Hepatocyte (in vitro differentiated cells): Measurements from ENCODE around the gene FNDC3B. TPM values are rescaled to one million over a fixed set of nuclear protein-coding genes. Genes with fewer than 3 reads are reported as not detected.
"Not testable (repeated sequence)": the region's sequence is repeated elsewhere in the genome, so short reads cannot be mapped to it uniquely, and the experiment has no call there.

Experiments used
- DNase-seq: peaks from one replicate; pipeline ENCODE4 v3.0.0-alpha.2; 2016; ENCODE audit warnings: low spot score
- H2AFZ ChIP-seq: fragments of 200-600 bp; sonication (generic); 2 replicates; pipeline ENCODE4 v1.6.0; 2016; ENCODE audit warnings: antibody characterized with exemption, mild to moderate bottlenecking
- H3K27ac ChIP-seq: fragments of 200-600 bp; sonication (generic); 2 replicates; pipeline ENCODE4 v1.5.1; 2016; ENCODE audit warnings: mild to moderate bottlenecking
- H3K27me3 ChIP-seq: fragments of 200-600 bp; sonication (generic); 2 replicates; pipeline ENCODE4 v1.6.1; 2016
- H3K36me3 ChIP-seq: fragments of 200-600 bp; sonication (generic); replicated peaks from 2 replicates; pipeline ENCODE4 v1.5.1; 2016; ENCODE audit warnings: low read depth; ENCODE audit not compliant: insufficient read depth
- H3K4me1 ChIP-seq: fragments of 200-600 bp; sonication (generic); 2 replicates; pipeline ENCODE4 v1.5.1; 2016; ENCODE audit warnings: mild to moderate bottlenecking, moderate library complexity; ENCODE audit not compliant: insufficient read depth
- H3K4me2 ChIP-seq: fragments of 200-600 bp; sonication (generic); 2 replicates; pipeline ENCODE4 v1.6.0; 2016
- H3K4me3 ChIP-seq: fragments of 200-600 bp; sonication (generic); 2 replicates; pipeline ENCODE4 v1.5.1; 2016; ENCODE audit warnings: mild to moderate bottlenecking
- H3K79me2 ChIP-seq: fragments of 200-600 bp; sonication (generic); 2 replicates; pipeline ENCODE4 v1.6.0; 2017; ENCODE audit warnings: mild to moderate bottlenecking
- H3K9me2 ChIP-seq: fragments of 200-600 bp; sonication (generic); replicated peaks from 2 replicates; pipeline ENCODE4 v1.6.0; 2017; ENCODE audit warnings: mild to moderate bottlenecking; ENCODE audit not compliant: insufficient read depth
- H3K9me3 ChIP-seq: fragments of 200-600 bp; sonication (generic); 2 replicates; pipeline ENCODE4 v1.5.1; 2016; ENCODE audit warnings: low read depth, mild to moderate bottlenecking
- H4K20me1 ChIP-seq: fragments of 200-600 bp; sonication (generic); 2 replicates; pipeline ENCODE4 v1.6.0; 2016; ENCODE audit warnings: mild to moderate bottlenecking; ENCODE audit not compliant: insufficient read depth, poor library complexity, severe bottlenecking
- CTCF ChIP-seq: fragments of 200-600 bp; sonication (generic); IDR thresholded peaks from 2 replicates; pipeline ENCODE4 v1.5.1; 2016; ENCODE audit warnings: antibody characterized with exemption, mild to moderate bottlenecking; ENCODE audit not compliant: poor library complexity
- EZH2 ChIP-seq: fragments of 200-600 bp; sonication (generic); IDR thresholded peaks from 2 replicates; pipeline ENCODE4 v1.6.1; 2016; ENCODE audit warnings: antibody characterized with exemption, mild to moderate bottlenecking, borderline replicate concordance
- EZH2phosphoT487 ChIP-seq: fragments of 200-600 bp; sonication (generic); IDR thresholded peaks from one replicate; pipeline ENCODE4 v1.6.1; 2018; ENCODE audit warnings: antibody characterized with exemption, mild to moderate bottlenecking, low read depth, moderate library complexity; ENCODE audit not compliant: unreplicated experiment, severe bottlenecking
- WGBS: methylation state at CpG from one replicate; pipeline ENCODE4 v1.1.6; 2016; ENCODE audit warnings: low lambda C conversion rate; ENCODE audit errors: missing lambda C conversion rate; 5-methylcytosine and 5-hydroxymethylcytosine counted together
- polyA plus RNA-seq: library from polyadenylated mRNA; unstranded; fragments of >200 nt; fragmentation: Nextera tagmentation; extraction: Ambion mirVana; gene quantifications from 2 replicates; pipeline ENCODE4 v1.2.1, GENCODE V29; 2016
- total RNA-seq: library from RNA; depleted of rRNA; stranded (reverse); fragments of >200 nt; gene quantifications from 2 replicates; pipeline ENCODE4 v1.2.3, GENCODE V29; 2014

FNDC3B gene
- total and polyA plus RNA-seq, 2 experiments from 2014 or later, result 61.2 to 113 TPM

- Histone ChIP-seq H3K4me2 (no peak overlapping the region), H3K27me3 (no peaks in the 10 kb centered on the region), H4K20me1 (no peaks in the 10 kb centered on the region), H3K79me2 (peaks cover 7% of the 10 kb centered on the region), H3K9me2 (no peaks in the 10 kb centered on the region), H3K4me3 (no peak overlapping the region), H3K36me3 (no peaks in the 10 kb centered on the region), H3K27ac (no peak overlapping the region), H3K9me3 (no peaks in the 10 kb centered on the region), H3K4me1 (no peaks in the 10 kb centered on the region), H2AFZ (no peak overlapping the region)
- WGBS, result over 99% methylated on average over 3 of the region's 3 CpGs
- TF ChIP-seq CTCF, result no peak
- TF ChIP-seq EZH2phosphoT487, result no peak
- TF ChIP-seq EZH2, result no peak
- DNase-seq, result no peak
Measured at GRCh38 chr3:172364374-172365027, 325.1 kb downstream of the FNDC3B start.

- H3K9me2 ChIP-seq, result no peaks in the 10 kb centered on the region
- H3K27me3 ChIP-seq, result no peaks in the 10 kb centered on the region
- DNase-seq, result no peak
- H3K4me2 ChIP-seq, result no peak overlapping the region
- no peaks in the 10 kb centered on the region for H3K9me3 ChIP-seq
- TF ChIP-seq CTCF (no peak), EZH2phosphoT487 (no peak), EZH2 (no peak)
- no peak overlapping the region for H2AFZ ChIP-seq
- no peak overlapping the region for H3K4me3 ChIP-seq
- no peak overlapping the region for H3K27ac ChIP-seq
- H3K36me3 ChIP-seq, result no peaks in the 10 kb centered on the region
- H4K20me1 ChIP-seq, result no peaks in the 10 kb centered on the region
- peaks cover 5% of the 10 kb centered on the region for H3K79me2 ChIP-seq
- 97% methylated on average over 3 of the region's 3 CpGs for WGBS
- H3K4me1 ChIP-seq, result no peaks in the 10 kb centered on the region
Measured at GRCh38 chr3:172365028-172365567, 325.7 kb downstream of the FNDC3B start.

- no peak overlapping the region for H2AFZ ChIP-seq
- no peak overlapping the region for H3K4me3 ChIP-seq
- H3K9me2 ChIP-seq, result no peaks in the 10 kb centered on the region
- no peaks in the 10 kb centered on the region for H3K36me3 ChIP-seq
- no peak for DNase-seq
- H3K27ac ChIP-seq, result peak overlapping the region; percentile 15
- 55% methylated on average over 9 of the region's 9 CpGs for WGBS
- H3K4me2 ChIP-seq, result no peak overlapping the region
- TF ChIP-seq CTCF (no peak), EZH2 (no peak), EZH2phosphoT487 (no peak)
- no peaks in the 10 kb centered on the region for H3K27me3 ChIP-seq
- no peaks in the 10 kb centered on the region for H3K9me3 ChIP-seq
- no peaks in the 10 kb centered on the region for H3K79me2 ChIP-seq
- no peaks in the 10 kb centered on the region for H4K20me1 ChIP-seq
- H3K4me1 ChIP-seq, result no peaks in the 10 kb centered on the region
Measured at GRCh38 chr3:172367205-172368105, 328.1 kb downstream of the FNDC3B start.

GRCh38 chr3:172368556-172368955 is 329.2 kb downstream of the FNDC3B start:
- not testable (repeated sequence) for H3K36me3 ChIP-seq, H3K9me3 ChIP-seq
- WGBS, result 95% methylated on average over 5 of the region's 5 CpGs

More at GRCh38 chr3:172368556-172368955, 329.2 kb downstream of the FNDC3B start:
- H3K79me2 ChIP-seq, DNase-seq, H3K4me1 ChIP-seq, H3K27ac ChIP-seq, H3K27me3 ChIP-seq, H2AFZ ChIP-seq, H3K4me2 ChIP-seq, H3K4me3 ChIP-seq, H4K20me1 ChIP-seq, H3K9me2 ChIP-seq: not testable (repeated sequence)
